ENCODE measurements around the gene SF3B1.
"Not testable (repeated sequence)": the region's sequence is repeated elsewhere in the genome, so short reads cannot be mapped to it uniquely, and the experiment has no call there.

SF3B1 gene

DNA sequence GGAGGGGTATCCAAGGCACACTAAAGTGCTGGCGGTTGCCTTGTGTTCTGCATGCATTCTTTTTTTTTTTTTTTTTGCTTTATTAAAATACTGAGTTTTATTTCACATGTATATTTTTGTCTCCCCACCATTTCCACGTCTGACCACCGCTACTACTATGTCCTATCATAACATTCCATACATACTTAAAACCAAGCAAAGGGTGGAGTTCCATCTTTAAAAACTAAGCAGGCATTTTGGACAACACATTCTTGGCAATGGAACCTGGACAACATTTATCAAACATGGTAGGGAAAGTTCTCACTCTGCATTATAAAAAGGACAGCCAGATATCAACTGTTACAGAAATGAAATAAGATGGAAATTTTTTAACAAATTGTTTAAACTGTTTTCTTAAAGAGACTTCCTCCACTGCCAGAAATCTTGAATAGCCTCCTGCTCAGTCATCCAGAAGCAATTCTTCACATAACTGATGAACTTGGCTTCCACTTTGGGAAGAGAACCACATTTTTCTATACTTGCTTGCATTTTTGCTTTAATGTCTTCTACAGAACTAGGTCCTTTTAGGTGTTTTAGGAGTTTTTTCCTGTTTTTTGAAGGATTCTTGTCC lies 55.4 kb downstream of the SF3B1 start:
- not testable (repeated sequence) for DNase-seq

DNA sequence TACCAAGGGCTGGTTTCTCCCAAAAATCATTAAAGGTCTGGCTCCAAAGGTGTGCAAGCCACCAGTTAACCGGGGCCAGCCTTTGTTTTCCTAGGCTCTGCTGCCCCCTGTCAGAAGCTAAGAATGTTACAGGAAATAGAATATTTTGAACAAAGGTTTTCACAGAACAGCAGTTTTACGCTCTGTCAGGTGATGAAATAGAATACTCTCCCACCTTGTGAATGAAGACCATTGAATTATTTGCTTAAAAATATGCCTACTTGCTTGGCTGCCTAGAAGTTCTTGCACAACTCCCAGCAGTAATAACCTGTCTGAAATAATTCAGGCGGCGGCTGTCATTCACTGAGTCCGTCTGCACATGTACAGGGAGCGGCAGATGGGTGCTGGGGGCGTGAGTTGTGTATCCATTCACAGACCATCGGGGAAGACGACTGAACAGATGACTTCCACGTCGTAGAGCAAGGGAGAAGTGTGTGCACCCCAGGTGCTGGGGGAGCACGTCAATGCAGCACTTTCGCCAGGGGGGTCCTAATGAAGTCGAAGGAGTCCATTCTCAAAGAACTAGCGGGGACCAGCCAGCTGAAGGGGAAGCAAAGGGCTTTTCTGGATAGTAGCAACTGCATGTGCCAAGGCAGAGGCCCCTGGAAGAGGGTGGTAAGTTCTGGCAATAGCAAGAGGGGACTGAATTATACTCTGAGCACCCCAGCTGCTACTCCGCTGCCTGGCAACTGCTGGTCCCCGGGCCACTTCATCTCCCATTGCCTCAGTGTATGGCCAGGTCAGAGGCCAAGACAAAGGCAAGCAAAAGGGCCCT lies 56.1 kb downstream of the SF3B1 start:
- DNase-seq, result peak; percentile 61

DNA sequence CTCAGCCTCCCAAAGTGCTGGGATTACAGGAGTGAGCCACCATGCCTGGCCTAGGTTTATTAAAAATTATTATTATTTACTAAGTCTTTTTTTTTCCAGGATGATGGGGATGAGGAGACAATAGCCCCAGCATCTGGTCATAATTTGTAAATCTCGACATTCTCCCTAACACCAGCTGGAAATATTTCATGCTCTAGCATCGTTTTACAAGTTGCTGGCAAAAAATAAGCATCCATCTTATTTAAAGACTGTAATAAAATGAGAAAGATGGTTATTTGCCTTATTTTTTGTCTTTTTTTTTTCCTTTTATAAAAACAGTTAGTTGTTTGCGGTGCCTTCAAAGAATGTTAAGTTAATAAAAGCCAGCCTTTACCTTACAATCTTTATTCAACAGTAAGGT lies 56.7 kb downstream of the SF3B1 start:
- no peak for DNase-seq

DNA sequence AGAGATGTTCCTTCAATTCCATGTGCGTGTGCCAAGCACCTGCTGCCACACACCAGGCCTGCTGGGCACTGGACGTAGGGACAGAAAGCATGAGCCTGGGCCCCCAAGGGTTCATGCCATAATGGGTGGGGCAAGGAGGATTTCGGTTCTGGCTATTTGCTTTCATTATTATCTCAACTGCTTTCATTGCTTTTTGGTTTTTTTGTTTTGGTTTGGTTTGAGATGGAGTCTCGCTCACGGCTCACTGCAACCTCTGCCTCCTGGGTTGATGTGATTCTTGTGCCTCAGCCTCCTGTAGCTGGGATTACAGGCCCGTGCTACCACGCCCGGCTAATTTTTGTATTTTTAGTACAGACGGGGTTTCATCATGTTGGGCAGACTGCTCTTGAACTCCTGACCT lies 57.2 kb downstream of the SF3B1 start:
- no peak for DNase-seq

DNA sequence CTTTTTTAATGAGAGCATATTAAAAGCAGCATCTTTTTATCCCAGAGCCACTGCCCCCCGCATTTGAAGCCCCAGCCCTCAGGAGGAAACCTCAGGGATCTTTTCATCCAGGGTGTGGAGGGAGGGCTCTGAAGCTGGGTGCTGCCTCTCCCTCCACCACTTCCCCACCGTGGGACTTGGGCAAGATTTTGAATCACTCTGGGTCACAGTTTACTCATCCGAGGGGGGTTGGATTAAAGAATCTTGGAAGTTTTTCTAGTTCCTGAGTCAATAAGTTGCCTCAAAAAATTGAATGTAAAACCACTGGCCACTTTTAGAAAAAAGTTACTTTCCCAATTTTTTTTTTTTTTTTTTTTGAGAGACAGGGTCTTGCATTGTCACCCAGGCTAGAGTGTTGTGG lies 62.2 kb downstream of the SF3B1 start:
- DNase-seq, result no peak

DNA sequence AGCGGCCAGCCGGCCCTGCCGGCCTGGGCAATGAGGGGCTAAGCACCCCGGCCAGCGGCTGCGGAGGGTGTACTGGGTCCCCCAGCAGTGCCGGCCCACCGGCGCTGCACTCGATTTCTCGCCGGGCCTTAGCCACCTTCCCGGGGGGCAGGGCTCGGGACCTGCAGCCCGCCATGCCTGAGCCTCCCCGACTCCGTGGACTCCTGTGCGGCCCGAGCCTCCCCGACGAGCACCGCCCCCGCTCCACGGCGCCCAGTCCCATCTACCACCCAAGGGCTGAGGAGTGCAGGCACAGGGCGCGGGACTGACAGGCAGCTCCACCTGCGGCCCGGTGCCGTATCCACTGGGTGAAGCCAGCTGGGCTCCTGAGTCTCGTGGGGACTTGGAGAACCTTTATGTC lies 64.2 kb downstream of the SF3B1 start:
- DNase-seq, result not testable (repeated sequence)

DNA sequence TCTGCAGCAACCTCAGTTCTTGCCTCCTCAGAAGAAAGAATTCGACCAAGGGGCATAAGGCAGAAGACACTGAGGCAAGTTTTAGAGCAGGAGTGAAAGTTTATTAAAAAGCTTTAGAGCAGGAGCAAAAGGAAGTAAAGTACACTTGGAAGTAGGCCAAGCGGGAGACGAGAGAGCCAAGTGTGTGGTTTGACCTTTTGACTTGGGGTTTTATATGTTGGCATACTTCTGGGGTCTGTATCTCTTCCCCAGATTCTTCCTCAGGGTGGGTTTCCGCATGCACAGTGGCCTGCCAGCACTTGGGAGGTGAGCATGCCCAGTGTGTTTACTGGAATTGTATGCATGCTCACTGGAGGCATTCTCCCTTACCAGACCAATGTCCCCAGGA lies 64.9 kb downstream of the SF3B1 start:
- DNase-seq, result no peak

DNA sequence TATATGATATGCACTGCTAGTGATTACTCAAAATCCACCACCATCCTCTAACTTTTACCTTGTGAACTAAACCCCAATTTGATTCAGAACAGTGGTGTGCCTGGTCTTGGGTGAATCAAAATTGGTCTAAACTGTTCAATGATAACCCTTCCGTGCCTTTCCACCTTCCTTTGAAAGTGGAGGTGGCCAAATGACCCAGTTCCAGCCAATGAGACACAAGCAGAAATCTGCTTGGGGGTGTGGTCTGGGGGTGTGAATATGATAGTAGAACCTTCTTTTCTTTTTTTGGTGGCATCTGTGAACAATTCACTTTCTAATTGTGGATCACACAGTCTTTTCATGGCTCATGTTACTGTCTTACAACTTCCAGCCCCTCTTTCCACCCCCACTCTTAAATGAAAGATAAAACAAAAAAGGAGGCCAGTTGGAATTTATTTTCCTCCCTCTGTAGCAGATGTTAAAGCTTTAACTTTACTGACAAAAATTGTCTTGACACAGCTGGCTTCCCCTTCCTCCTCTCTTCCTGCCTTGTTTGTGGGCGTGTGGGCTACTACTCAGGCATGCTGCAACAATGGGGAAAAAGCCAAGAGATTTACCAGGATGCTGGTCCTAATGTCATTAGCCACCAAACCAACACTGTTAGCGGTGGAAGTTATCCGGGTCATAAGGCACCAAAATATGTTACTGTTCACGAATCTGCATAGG lies 65.4 kb downstream of the SF3B1 start:
- no peak for DNase-seq

DNA sequence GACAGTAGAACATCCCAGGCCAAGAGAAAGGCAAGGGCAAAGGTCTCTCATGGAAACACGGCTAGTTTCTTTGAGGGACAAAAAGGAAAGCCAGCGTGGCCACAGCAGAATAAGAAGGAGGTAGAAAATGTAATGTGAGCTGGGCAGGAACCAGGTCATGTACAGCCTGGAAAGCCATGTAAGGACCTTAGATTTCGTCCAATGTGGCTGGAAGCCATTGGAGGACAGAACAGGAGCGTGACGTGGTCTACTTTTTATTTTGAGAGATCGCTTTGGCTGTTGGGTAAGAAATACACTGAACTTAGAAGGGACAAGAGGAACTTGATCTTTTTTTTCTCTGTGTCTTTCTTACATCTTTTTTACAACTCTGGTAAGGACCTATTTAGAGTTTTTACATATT lies 66.4 kb downstream of the SF3B1 start:
- DNase-seq, result no peak

DNA sequence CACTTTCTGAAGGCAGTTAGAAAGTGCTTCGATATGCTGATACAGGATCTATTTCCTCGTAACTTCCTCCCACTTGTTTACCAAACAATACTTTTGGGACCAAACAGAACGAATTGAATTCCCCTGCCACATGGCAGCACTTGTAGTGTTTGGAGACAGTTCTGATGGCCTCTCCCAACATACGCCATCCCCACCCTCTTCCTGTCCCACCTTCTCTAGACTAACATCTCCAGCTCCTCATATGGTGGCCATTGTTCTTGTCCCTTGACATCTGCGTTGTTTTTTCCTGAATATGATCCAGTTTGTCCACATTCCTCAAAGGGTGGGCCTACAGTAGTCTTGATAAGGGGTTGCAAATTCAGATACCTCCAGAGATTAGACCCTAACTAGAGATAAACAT lies 70.8 kb downstream of the SF3B1 start:
- no peak for DNase-seq

DNA sequence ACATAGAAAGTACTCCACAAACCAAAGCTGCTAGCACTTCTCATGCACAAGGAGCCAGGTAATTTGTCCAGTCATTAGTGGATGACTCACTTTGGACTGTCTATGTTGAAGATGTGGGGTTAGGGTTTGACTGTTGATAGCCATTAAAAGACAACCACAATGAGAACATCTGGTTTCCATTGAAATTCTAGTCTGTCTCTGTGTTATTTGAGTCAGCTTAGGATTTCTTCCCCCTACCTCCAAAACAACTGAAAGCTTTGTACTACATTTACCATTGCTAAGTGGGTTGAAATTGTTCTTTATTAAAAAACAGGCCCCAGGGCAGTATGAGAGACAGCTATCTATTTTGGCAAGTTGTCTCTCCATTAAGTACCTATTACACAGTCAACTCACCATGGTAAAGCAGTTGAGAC lies 74.1 kb downstream of the SF3B1 start:
- DNase-seq, result no peak

DNA sequence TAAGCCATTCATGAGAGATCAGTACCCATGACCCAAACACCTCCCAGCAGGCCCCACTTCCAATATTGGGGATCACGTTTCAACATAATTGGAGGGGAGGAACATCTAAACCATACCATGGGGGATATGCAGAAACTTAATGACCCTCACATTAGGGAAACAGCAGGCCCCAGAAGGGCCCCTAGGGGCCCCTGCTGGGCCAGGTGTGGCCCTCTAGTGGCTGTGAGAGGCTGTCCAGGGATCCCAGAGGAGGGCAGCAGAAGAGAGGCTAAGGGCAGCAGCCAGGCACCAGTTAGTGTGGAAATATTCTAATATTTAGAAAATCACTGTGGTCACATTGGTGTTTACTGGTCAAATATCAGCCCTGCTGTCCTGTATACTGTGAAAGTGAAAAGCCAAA lies 75.0 kb downstream of the SF3B1 start:
- no peak for DNase-seq

DNA sequence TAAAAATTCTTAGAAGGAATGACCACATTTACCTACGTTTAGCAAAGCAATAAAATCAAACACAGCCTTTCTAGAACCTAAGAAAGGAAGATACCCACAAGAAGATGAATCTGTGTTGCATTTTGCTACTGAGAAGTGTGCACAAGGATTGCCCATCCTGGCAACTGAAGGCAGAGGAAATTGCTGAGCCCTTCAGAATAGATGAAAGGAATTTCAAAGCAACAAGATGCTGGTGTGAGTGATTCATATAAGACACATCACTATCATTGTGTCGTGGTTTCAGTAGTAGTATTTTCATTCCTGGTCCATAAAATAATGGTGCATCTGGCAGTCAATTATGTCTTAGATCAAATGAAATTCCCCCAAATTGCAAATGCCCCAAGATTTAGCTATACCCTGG lies 75.9 kb downstream of the SF3B1 start:
- DNase-seq, result no peak

DNA sequence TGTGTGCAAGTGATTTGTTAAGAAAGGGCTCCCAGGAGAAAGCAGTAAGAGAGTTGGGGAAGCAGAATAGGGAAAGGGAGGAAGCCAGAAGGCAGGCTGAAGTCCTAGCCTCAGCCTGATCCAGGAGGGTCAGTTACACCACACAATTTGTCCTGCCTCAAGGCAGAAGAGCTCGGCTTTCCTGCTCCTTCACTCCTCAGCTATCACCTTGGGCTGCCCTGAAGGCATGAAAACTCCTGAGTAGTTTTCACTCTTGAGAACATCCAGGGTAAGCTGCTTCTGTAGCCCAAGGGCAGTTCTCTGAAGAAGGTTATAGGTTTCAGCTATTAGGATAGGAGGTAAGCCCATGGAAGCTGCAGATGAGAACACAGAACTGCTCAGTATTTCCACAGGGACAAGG lies 76.8 kb downstream of the SF3B1 start:
- DNase-seq, result no peak

DNA sequence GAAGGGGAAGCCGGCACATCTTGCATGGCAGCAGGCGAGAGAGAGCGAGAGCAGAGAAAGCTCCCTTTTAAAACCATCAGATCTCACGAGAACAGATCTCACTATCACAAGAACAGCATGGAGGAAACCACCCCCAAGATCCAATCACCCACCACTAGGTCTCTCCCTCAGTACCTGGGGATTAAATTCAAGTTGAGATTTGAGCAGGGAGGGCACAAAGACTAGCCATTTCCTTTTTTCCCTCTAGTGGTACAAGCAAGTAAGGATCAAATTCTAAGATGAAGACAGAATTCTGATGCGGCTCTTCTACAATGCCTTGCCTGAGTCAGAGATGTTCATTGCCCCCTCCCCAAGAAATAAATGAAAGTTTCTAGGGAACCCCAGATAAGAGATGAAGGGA lies 78.7 kb downstream of the SF3B1 start:
- no peak for DNase-seq

DNA sequence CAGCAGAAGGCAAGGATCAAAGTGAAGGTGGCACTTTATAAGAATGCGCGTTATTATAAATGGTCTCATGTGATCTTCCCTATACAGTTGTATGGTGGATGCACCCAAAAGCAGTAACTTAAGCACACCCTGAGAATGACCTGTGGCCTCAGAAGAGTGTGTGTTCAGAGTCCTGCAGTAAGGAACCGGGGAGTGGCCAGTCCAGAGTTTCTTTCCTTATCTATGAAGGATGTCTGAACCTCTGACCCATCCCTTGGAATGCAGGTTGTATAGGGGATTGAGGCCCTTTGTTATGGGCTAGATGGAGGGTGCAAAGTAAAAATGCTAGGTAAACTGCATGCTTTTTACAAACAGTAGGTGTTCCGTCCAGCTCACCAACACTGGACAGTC lies 80.7 kb downstream of the SF3B1 start:
- DNase-seq, result no peak

DNA sequence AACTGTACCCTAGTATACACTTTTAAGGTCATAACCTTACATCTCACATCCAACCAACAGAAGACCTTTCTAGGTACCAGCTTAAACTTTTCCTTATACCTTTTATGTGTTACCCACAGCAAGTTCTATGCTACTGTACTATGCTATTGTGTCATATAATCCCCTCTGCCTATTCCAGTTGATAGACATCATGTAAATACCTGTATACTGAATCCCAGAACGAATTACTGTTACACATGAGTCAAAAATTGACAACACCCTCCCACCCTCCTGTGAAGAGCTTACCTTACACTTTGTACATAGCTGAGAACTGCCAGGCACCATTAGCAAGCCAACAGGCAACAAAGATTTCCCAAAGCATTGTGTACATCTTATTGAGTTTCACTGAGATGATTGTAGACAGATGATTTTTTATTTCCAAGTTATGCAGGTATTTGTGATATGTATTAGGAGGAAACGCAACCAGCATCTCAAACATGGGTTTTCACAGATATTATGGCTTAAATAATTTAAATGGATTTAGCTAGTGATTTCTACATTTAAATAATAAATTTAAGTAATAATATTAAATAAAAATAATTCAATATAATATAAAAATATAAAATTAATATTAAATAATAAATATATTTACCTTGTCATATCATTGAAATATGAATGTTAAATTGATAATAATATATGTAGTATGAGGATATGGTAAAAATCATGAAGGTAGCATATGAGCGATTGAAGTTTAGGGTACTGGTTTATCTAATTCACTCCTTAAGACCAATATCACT lies 81.2 kb downstream of the SF3B1 start:
- no peak for DNase-seq

DNA sequence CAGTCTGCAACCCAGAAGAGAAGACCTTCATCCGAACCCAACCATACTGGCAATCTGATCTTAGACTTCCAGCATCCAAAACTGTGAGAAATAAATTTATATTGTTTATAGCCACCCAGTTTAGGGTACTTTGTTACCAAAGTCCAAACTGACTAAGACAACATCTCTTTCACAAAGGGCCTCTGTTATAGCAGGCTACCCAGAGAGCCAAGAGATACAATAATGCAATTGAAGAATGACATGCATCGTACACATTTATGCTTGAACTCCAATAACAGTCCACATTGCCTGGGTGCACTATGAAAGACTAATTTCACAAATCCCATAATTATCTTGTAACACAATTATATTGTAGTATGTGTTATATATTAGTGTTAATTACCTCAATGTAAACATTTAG lies 85.1 kb downstream of the SF3B1 start:
- DNase-seq, result no peak

DNA sequence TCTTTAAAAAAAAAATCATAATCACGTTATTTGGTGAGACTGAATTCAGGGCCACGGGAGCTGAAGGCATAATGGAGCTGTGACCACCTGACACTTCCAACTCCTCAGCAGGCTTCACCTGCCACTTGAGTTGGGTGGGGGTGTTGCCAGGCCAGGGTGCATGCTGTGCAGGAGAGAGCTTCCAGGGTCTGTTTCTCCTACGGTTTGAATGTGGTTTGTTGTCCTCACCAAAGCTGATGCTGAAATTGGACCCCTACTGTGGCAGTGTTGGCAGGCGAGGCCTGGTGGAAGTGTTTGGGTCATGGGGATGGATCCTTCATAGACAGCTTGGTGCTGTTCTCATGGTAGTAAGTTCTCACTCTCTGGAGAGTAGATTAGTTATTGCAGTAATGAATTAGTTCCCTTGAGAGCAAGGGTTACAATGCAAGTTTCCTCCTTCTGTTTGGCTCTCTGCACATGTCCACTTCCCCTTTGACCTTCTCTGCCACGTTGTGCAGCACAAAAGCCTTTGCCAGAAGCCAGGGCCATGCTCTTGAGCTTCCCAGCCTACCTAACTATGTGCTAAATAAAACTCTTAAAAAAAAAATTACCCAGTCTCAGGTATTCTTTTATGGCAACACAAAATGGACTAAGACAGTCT lies 86.0 kb downstream of the SF3B1 start:
- no peak for DNase-seq

DNA sequence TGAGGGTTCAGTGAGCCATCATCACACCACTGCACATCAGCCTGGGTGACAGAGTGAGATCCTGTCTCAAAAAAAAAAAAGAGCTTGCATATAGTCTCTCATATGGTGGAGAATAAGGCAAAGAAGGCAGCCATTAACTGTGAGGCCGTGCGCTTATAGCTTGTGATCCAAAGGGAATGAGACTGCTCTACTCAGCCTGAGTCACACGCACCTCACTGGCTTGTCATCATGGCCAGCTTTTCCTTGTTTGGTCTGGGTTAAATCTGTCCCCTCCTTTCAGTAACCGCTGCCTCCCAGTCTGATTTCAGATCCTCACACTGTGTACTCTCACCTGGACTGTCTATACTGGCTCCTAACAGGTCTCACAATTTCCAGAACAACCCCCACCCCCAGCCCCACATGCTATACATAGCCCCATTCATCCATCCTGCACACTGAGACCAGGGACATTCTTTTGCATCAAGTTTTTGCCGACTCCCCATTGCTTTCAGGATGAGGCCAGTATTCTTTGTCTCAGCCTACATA lies 88.9 kb downstream of the SF3B1 start:
- DNase-seq, result no peak

DNA sequence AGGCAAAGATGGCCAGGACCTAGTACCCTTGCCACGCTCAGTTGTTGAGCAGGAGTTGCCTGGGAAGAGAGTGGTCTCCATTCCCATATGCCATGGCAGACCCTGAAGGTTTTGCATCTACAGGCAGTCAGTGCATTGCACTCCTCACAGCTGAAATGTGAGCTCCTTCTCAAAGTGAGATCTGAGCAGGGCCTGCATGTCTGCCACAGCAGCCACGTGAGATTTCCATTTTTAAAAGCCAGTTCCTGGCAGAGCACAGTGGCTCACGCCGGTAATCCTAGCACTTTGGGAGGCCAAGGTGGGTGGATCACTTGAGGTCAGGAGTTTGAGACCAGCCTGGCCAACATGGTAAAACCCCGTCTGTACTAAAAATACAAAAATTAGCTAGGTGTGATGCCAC lies 90.9 kb downstream of the SF3B1 start:
- not testable (repeated sequence) for DNase-seq

DNA sequence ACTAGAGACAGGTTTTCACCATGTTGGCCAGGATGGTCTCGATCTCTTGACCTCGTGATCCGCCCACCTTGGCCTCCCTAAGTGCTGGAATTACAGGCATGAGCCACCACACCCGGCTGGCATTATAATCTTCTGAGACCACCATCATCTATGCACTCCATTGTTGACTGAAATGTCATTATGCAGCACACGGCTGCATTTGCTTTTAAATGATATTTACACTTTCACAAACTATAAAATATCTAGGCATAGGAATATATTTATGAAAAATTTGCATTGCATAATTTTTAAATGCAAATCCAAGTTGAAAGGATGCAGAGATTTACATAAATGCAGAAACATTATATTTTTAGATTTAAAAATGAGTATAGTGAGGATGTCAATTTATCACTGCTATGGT lies 94.2 kb downstream of the SF3B1 start:
- no peak for DNase-seq
